Ovary (tissue), 3 donors: ENCODE data around the gene ADCY6.

Experiments used
- EP300 ChIP-seq: sonication (generic); formaldehyde crosslinking; IDR thresholded peaks from one replicate; pipeline ENCODE4 v1.6.1; 2017; ENCODE audit warnings: antibody characterized with exemption
- POLR2A ChIP-seq: fragments of 450-650 bp; IDR thresholded peaks from one replicate; pipeline ENCODE4 v1.6.1; 2017; ENCODE audit warnings: antibody characterized with exemption, mild to moderate bottlenecking, moderate library complexity
- TF ChIP-seq, protein P1 (sequence below), 3 donors: fragments of 450-650 bp in 2 of 3; fragments of 200-600 bp in 1 of 3; IDR thresholded peaks; one replicate each; pipeline versions ENCODE4 v1.5.1 to v1.8.0; 2016 to 2022; ENCODE audit warnings: antibody characterized with exemption in 3 of 3, mild to moderate bottlenecking in 1 of 3
- donor health status: DM: no; HTN: no; CAD: no.

DNA sequence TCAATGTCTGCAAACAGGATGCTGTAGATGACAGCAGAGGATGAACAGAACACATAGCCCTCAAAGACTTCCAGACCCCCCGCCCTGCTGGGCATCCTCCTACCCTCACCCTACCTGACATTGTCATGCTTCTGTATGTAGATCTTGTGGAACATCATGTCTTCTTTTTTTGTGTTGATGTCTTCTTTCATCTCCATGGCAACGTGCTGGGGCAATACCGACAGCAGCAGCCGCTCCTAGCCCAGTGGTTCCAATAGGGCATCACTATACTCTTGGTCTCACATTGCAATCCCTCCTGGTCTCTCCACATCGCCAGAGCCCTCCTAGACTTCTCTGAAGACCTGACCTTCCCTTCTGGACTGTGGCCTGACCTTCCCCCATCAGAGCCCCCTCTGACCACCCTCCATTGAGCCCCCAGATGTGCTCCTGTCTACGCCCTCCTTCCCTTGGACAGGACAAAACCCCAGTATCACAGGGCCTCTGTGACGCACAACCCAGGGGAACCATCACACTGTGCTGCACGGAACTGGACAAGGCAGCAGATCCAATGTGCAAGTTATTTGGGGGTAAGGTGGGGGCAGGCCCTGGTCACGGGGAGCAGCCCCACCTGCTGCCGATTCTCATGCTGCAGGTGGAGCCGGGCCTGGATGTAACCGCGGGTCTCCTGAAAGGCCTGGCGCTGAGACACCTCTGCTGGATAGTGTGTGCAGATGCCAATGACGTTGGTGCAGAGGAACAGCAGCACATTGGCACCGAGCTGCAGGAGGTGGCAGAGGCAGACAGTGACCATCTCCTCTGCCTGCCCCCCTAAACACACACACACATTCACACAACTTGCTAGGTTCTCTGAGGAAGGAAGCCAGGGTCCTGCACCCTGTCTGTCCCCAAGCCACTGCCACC lies 11.1 kb downstream of the ADCY6 start:
- TF ChIP-seq, protein P1, sequence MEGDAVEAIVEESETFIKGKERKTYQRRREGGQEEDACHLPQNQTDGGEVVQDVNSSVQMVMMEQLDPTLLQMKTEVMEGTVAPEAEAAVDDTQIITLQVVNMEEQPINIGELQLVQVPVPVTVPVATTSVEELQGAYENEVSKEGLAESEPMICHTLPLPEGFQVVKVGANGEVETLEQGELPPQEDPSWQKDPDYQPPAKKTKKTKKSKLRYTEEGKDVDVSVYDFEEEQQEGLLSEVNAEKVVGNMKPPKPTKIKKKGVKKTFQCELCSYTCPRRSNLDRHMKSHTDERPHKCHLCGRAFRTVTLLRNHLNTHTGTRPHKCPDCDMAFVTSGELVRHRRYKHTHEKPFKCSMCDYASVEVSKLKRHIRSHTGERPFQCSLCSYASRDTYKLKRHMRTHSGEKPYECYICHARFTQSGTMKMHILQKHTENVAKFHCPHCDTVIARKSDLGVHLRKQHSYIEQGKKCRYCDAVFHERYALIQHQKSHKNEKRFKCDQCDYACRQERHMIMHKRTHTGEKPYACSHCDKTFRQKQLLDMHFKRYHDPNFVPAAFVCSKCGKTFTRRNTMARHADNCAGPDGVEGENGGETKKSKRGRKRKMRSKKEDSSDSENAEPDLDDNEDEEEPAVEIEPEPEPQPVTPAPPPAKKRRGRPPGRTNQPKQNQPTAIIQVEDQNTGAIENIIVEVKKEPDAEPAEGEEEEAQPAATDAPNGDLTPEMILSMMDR (IDR thresholded peaks at IDR 0.05): no peak
- TF ChIP-seq EP300 (no peak), POLR2A (no peak)
